HepG2 (cell line): Measurements from ENCODE around the gene CCDC106. TPM values are rescaled to one million over a fixed set of nuclear protein-coding genes. Genes with fewer than 3 reads are reported as not detected.
A peak's percentile ranks its signal among the peaks of the same experiment; 100 is the strongest.

Experiments used
- ATRX ChIP-seq: sonication (generic); formaldehyde crosslinking; IDR thresholded peaks from 2 replicates; pipeline ENCODE4 v1.4.0; 2020; ENCODE audit warnings: missing genetic modification reagents, borderline replicate concordance
- GABPA ChIP-seq, 2 experiments: IDR thresholded peaks; 2 replicates each; pipeline ENCODE4 v1.6.1; 2011 to 2016; ENCODE audit warnings: low read depth in 2 of 2, low read length in 1 of 2, missing biosample characterization in 1 of 2, missing genetic modification characterization in 1 of 2
- GMEB1 ChIP-seq: sonication (generic); formaldehyde crosslinking; IDR thresholded peaks from 2 replicates; pipeline ENCODE4 v1.5.1; 2020; ENCODE audit warnings: missing genetic modification reagents, mild to moderate bottlenecking, borderline replicate concordance
- KIAA2018 ChIP-seq: sonication (generic); formaldehyde crosslinking; IDR thresholded peaks from 2 replicates; pipeline ENCODE4 v1.5.0; 2020; ENCODE audit warnings: mild to moderate bottlenecking, missing genetic modification reagents, borderline replicate concordance
- MYC ChIP-seq: sonication (generic); formaldehyde crosslinking; IDR thresholded peaks from 2 replicates; pipeline ENCODE4 v1.9.0; 2021; ENCODE audit warnings: missing genetic modification reagents, borderline replicate concordance
- NRL ChIP-seq: sonication (generic); formaldehyde crosslinking; IDR thresholded peaks from 2 replicates; pipeline ENCODE4 v1.5.0; 2020; ENCODE audit warnings: missing genetic modification reagents, mild to moderate bottlenecking, moderate library complexity, borderline replicate concordance
- RFXANK ChIP-seq: IDR thresholded peaks from 2 replicates; pipeline ENCODE4 v1.6.1; 2016
- ZFY ChIP-seq: sonication (generic); formaldehyde crosslinking; IDR thresholded peaks from 2 replicates; pipeline ENCODE4 v1.4.0; 2020; ENCODE audit warnings: missing genetic modification reagents
- ZNF205 ChIP-seq: IDR thresholded peaks from 2 replicates; pipeline ENCODE4 v1.6.1; 2018; ENCODE audit warnings: missing biosample characterization, missing genetic modification reagents
- ZNF746 ChIP-seq: sonication (generic); formaldehyde crosslinking; IDR thresholded peaks from 2 replicates; pipeline ENCODE4 v1.8.0; 2022; ENCODE audit warnings: mild to moderate bottlenecking, missing genetic modification reagents
- ZNF781 ChIP-seq: sonication (generic); formaldehyde crosslinking; IDR thresholded peaks from 2 replicates; pipeline ENCODE4 v1.5.1; 2020; ENCODE audit warnings: borderline replicate concordance, mild to moderate bottlenecking, missing genetic modification reagents; ENCODE audit errors: not compliant biosample characterization
- polyA plus RNA-seq, 8 experiments: library from polyadenylated mRNA; depleted of rRNA in 3 of 8; stranded (reverse) in 7 of 8; unstranded in 1 of 8; fragments of >200 nt; fragmentation: Illumina TruSeq in 4 of 8; extraction: Trizol in 4 of 8; gene quantifications; 2 replicates each; pipeline versions ENCODE4 v1.2.1 to v1.2.3, GENCODE V29; 2011 to 2016; ENCODE audit warnings: low read depth in 4 of 8, missing spikeins in 1 of 8, mixed read lengths in 1 of 8; ENCODE audit not compliant: insufficient read depth in 1 of 8
- total RNA-seq, 5 experiments: library from RNA; depleted of rRNA; stranded (reverse); fragments of >200 nt; fragmentation: Illumina TruSeq; extraction: Trizol; gene quantifications; 2 replicates each; pipeline ENCODE4 v1.2.3, GENCODE V29; 2016; ENCODE audit warnings: low read depth in 1 of 5
- TF ChIP-seq, protein P1 (sequence below): sonication (generic); IDR thresholded peaks from 2 replicates; pipeline ENCODE4 v1.6.1; 2016; ENCODE audit warnings: low read depth, borderline replicate concordance
- TF ChIP-seq, protein P2 (sequence below): sonication (generic); formaldehyde crosslinking; IDR thresholded peaks from 2 replicates; pipeline ENCODE4 v1.4.0; 2020; ENCODE audit warnings: missing genetic modification reagents; ENCODE audit errors: not compliant biosample characterization
- TF ChIP-seq, protein P3 (sequence below): sonication (generic); formaldehyde crosslinking; IDR thresholded peaks from 2 replicates; pipeline ENCODE4 v1.4.0; 2020; ENCODE audit warnings: missing genetic modification reagents

CCDC106 gene
- total and polyA plus RNA-seq, 2 of the 13 experiments (the other 11 are each of a cell fraction or from before 2014, with no cell fraction given) = 4.7 to 8.8 TPM

GRCh38 chr19:55598719-55599467, 49.1 kb upstream of the CCDC106 start (continued):
- no peak for TF ChIP-seq ATRX
- TF ChIP-seq ZFY (CRISPR knock-in tag) = peak; percentile 80
- TF ChIP-seq, protein P1, sequence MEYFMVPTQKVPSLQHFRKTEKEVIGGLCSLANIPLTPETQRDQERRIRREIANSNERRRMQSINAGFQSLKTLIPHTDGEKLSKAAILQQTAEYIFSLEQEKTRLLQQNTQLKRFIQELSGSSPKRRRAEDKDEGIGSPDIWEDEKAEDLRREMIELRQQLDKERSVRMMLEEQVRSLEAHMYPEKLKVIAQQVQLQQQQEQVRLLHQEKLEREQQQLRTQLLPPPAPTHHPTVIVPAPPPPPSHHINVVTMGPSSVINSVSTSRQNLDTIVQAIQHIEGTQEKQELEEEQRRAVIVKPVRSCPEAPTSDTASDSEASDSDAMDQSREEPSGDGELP = no peak
- no peak for TF ChIP-seq ZNF781 (CRISPR knock-in tag)
- no peak for TF ChIP-seq GMEB1 (CRISPR knock-in tag)
- no peak for TF ChIP-seq KIAA2018
- no peak for TF ChIP-seq ZNF205
- TF ChIP-seq MYC = 0 out of 2 replicates have a peak, but pooled peaks have one; percentile 17
- TF ChIP-seq, protein P2, sequence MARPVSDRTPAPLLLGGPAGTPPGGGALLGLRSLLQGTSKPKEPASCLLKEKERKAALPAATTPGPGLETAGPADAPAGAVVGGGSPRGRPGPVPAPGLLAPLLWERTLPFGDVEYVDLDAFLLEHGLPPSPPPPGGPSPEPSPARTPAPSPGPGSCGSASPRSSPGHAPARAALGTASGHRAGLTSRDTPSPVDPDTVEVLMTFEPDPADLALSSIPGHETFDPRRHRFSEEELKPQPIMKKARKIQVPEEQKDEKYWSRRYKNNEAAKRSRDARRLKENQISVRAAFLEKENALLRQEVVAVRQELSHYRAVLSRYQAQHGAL = no peak
- TF ChIP-seq, protein P3, sequence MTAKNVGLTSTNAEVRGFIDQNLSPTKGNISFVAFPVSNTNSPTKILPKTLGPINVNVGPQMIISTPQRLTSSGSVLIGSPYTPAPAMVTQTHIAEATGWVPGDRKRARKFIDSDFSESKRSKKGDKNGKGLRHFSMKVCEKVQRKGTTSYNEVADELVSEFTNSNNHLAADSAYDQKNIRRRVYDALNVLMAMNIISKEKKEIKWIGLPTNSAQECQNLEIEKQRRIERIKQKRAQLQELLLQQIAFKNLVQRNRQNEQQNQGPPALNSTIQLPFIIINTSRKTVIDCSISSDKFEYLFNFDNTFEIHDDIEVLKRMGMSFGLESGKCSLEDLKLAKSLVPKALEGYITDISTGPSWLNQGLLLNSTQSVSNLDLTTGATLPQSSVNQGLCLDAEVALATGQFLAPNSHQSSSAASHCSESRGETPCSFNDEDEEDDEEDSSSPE = no peak; the same call in 1 of the 2 replicates
- TF ChIP-seq RFXANK (CRISPR knock-in tag) = peak; percentile 74; the same call in 1 of the 2 replicates
- TF ChIP-seq NRL (CRISPR knock-in tag) = 0 out of 2 replicates have a peak, but pooled peaks have one; percentile 62
- TF ChIP-seq GABPA (IDR thresholded peaks at IDR 0.05; ENCODE audit: low read depth, low read length) = no peak
- no peak for TF ChIP-seq GABPA (CRISPR knock-in tag; IDR thresholded peaks at IDR 0.05; ENCODE audit: low read depth)
- no peak for TF ChIP-seq ZNF746 (CRISPR knock-in tag)
